ENCODE results near the gene PPDPF. TPM values are rescaled to one million over a fixed set of nuclear protein-coding genes. Genes with fewer than 3 reads are reported as not detected.

PPDPF gene
- total RNA-seq, 1 experiment from 2014 or later, result 245 TPM

GRCh38 chr20:63538204-63539091 is 17.9 kb downstream of the PPDPF start:
- Histone ChIP-seq H3K79me2 (ENCODE audit: low read length) (peaks cover 11% of the 10 kb centered on the region), H3K9me3 (ENCODE audit: low read length) (no peaks in the 10 kb centered on the region), H3K4me1 (ENCODE audit: insufficient read depth, low read length) (peaks cover 33% of the 10 kb centered on the region), H3K9ac (ENCODE audit: low read length) (peak overlapping the region; percentile 63), H3K4me2 (ENCODE audit: low read length) (peak overlapping the region; percentile 100), H4K20me1 (ENCODE audit: low read length) (no peaks in the 10 kb centered on the region), H3K36me3 (ENCODE audit: low read depth, low read length) (no peaks in the 10 kb centered on the region), H3K27me3 (ENCODE audit: low read length) (no peaks in the 10 kb centered on the region), H3K27ac (ENCODE audit: low read length) (peak overlapping the region; percentile 85), H3K9me2 (replicated peaks; ENCODE audit: low read length) (no peaks in the 10 kb centered on the region), H3K4me3 (ENCODE audit: low read length) (peak overlapping the region; percentile 84), H3F3A (ENCODE audit: low read length, unreplicated experiment) (no peaks in the 10 kb centered on the region), H2AFZ (ENCODE audit: low read length) (0 out of 2 replicates have a peak overlapping the region, but pooled peaks have one; percentile 13)
- POLR2A ChIA-PET (ENCODE audit: unreplicated experiment), result interaction anchor here (0.6 to 2.2 kb wide), 5 partner anchors 18 to 103 kb away, joined by 4 to 24 read pairs (median 17); partner anchors contain the start of genes GMEB2, HELZ2 and PPDPF
- DNase-seq (peak; percentile 98), ATAC-seq (peak; percentile 31)
- TF ChIP-seq EZH2phosphoT487 (IDR thresholded peaks at IDR 0.05; ENCODE audit: borderline replicate concordance, low read length) (no peak), CTCF (conservative IDR thresholded peaks at IDR 0.05; ENCODE audit: low read depth, low read length) (peak; percentile 21; the same call in 1 of the 2 replicates), EZH2 (IDR thresholded peaks at IDR 0.05; ENCODE audit: low read length, unreplicated experiment) (no peak)
- intact Hi-C loops (cut with micrococcal nuclease), result loop anchor here (2.0 to 5.0 kb wide), 5 partner anchors 36 to 419 kb away; partner anchors contain the start of genes GMEB2, HELZ2 and UCKL1
- no TSS peak for BruUV-seq (replicated peaks)
- CTCF ChIA-PET, result interaction anchor here (0.5 to 2.7 kb wide), 15 partner anchors 18 to 442 kb away, joined by 3 to 76 read pairs (median 4); partner anchors contain the start of genes GMEB2, HELZ2, PPDPF and TPD52L2

- H3K27me3 ChIP-seq (ENCODE audit: low read length), result no peaks in the 10 kb centered on the region
- H3K4me1 ChIP-seq (ENCODE audit: insufficient read depth, low read length), result peaks cover 34% of the 10 kb centered on the region
- no TSS peak for BruUV-seq (replicated peaks)
- H3K9ac ChIP-seq (ENCODE audit: low read length), result peak overlapping the region; percentile 42
- no peak for TF ChIP-seq EZH2 (IDR thresholded peaks at IDR 0.05; ENCODE audit: low read length, unreplicated experiment)
- TF ChIP-seq EZH2phosphoT487 (IDR thresholded peaks at IDR 0.05; ENCODE audit: borderline replicate concordance, low read length), result no peak
- no peak for TF ChIP-seq CTCF (conservative IDR thresholded peaks at IDR 0.05; ENCODE audit: low read depth, low read length)
- peak overlapping the region; percentile 85 for H3K27ac ChIP-seq (ENCODE audit: low read length)
- intact Hi-C loops (cut with micrococcal nuclease), result loop anchor here (2.0 to 5.0 kb wide), 5 partner anchors 36 to 418 kb away; partner anchors contain the start of genes GMEB2, HELZ2 and UCKL1
- H3F3A ChIP-seq (ENCODE audit: low read length, unreplicated experiment), result no peaks in the 10 kb centered on the region
- no peaks in the 10 kb centered on the region for H3K36me3 ChIP-seq (ENCODE audit: low read depth, low read length)
- H4K20me1 ChIP-seq (ENCODE audit: low read length), result no peaks in the 10 kb centered on the region
- H3K4me2 ChIP-seq (ENCODE audit: low read length), result peak overlapping the region; percentile 100
- no peaks in the 10 kb centered on the region for H3K9me2 ChIP-seq (replicated peaks; ENCODE audit: low read length)
- ATAC-seq, result no peak
- H2AFZ ChIP-seq (ENCODE audit: low read length), result no peak overlapping the region
- CTCF ChIA-PET, result no interaction called here
- H3K4me3 ChIP-seq (ENCODE audit: low read length), result peak overlapping the region; percentile 84; the same call in 1 of the 2 replicates
- peaks cover 11% of the 10 kb centered on the region for H3K79me2 ChIP-seq (ENCODE audit: low read length)
- no peaks in the 10 kb centered on the region for H3K9me3 ChIP-seq (ENCODE audit: low read length)
- POLR2A ChIA-PET (ENCODE audit: unreplicated experiment), result interaction anchor here (0.6 kb wide), 1 partner anchor 88 kb away, joined by 4 read pairs; the partner anchor contains the start of gene GMEB2
- DNase-seq, result no peak
Measured at GRCh38 chr20:63539092-63539430, 18.5 kb downstream of the PPDPF start.
